Erythroblast (primary cell): Measurements from ENCODE around the gene EMC10.

Experiments used
- GATA1 ChIP-seq: IDR thresholded peaks from 2 replicates; pipeline ENCODE4 v1.6.1; 2011; ENCODE audit warnings: low read depth, mild to moderate bottlenecking, control low read depth, low read length, moderate library complexity
- POLR2A ChIP-seq: IDR thresholded peaks from 2 replicates; pipeline ENCODE4 v1.6.1; 2011; ENCODE audit warnings: mild to moderate bottlenecking, low read length

- no peak for TF ChIP-seq POLR2A
- no peak for TF ChIP-seq GATA1
Measured at GRCh38 chr19:50510700-50511068, 34.4 kb downstream of the EMC10 start.
